Stimulated activated naive CD8-positive, alpha-beta T cell treated with anti-CD3 and anti-CD28 coated beads, Interleukin-15, amount 100 ng/mL, for 72 hours (primary cell): Measurements from ENCODE around the gene ARMC2.
A peak's percentile ranks its signal among the peaks of the same experiment; 100 is the strongest.
"Not testable (repeated sequence)": the region's sequence is repeated elsewhere in the genome, so short reads cannot be mapped to it uniquely, and the experiment has no call there.

Source experiments
- ATAC-seq: fragments of 150-1000 bp; cut with Tn5 transposase; 2 replicates; pipeline ENCODE4 v1.10.0; 2021; ENCODE audit warnings: mild to moderate bottlenecking, moderate library complexity
- DNase-seq, 2 donors: peaks; one replicate each; pipeline ENCODE4 v3.0.0; 2021 to 2022
- H3K27ac Mint-ChIP-seq, 2 donors: one replicate each; pipeline ENCODE4 v1.8.0; 2022; ENCODE audit warnings: mild to moderate bottlenecking in 2 of 2, mixed read lengths in 2 of 2, moderate library complexity in 2 of 2
- H3K27me3 Mint-ChIP-seq: one replicate; pipeline ENCODE4 v1.8.0; 2022; ENCODE audit warnings: mixed read lengths
- H3K4me1 Mint-ChIP-seq: one replicate; pipeline ENCODE4 v1.8.0; 2022; ENCODE audit warnings: mild to moderate bottlenecking, mixed read lengths
- H3K4me3 Mint-ChIP-seq, 2 donors: one replicate each; pipeline ENCODE4 v1.8.0; 2022; ENCODE audit warnings: mild to moderate bottlenecking in 2 of 2, mixed read lengths in 2 of 2, moderate library complexity in 1 of 2
- H3K9me3 Mint-ChIP-seq, 2 donors: one replicate each; pipeline ENCODE4 v1.8.0; 2022; ENCODE audit warnings: mixed read lengths in 2 of 2

Gene ARMC2

DNA sequence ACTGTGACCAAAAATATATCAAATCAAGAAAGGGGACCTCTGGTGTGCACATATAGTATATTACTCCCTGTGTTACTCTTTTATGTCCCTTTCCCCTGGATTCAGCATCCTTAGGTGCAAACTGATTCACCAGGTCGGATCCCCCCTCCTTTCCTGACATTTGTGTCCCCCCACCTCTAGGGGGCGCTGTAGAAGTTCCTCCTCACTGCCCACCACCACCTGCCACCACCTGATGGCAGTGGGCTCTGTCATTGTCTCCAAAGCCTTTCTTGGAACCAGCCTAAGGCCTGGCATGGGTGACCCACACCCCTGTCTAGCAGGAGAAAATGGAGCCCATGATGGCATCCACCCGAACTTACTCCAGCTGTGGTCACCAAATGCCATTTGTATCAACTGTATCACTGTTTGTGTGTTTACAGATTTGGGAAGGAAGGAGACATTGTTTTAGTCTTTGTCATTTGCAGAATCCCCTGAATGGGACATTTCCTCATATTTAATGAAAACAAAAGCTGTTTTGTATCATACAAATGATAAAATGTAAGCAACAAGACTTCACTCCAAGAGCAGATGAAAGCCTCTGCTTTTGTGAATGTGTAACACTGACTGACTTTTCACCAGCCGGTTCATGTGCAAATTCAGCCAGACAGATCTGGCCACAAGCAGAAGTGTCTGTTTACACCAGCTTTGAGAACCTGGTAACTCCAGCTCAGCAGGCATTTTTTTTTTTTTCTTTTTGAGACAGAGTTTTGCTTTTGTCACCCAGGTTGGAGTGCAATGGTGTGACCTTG lies 66.2 kb downstream of the ARMC2 start:
- no peak overlapping the region for H3K4me3 Mint-ChIP-seq
- peaks cover 11% of the 10 kb centered on the region for H3K27me3 Mint-ChIP-seq
- ATAC-seq (peak; percentile 53), DNase-seq (peak; percentile 36 to 51)
- no peak overlapping the region for H3K27ac Mint-ChIP-seq
- H3K9me3 Mint-ChIP-seq: no peaks in the 10 kb centered on the region
- H3K4me1 Mint-ChIP-seq: peaks cover 4% of the 10 kb centered on the region

DNA sequence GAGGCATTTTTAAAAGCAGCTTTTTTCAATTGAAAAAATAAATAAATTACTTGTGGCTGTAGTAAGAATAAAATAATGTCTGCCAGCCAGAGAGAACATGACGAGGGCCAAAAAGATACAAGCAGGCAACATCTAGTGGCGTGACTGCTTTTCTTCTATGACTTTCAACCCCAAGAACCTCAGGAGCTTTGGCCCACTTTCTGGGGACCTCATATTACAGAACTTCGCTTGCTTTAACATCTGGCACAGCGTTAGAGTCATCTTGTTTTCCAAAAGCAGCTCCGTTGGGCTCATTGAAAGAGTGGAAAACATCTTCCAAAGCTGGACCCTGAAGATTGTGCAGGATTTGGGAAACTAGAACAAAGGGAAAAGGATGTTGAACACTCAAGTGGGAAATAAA lies 67.0 kb downstream of the ARMC2 start:
- ATAC-seq (no peak), DNase-seq (no peak)
- Mint-ChIP-seq H3K27me3 (peaks cover 6% of the 10 kb centered on the region), H3K9me3 (no peaks in the 10 kb centered on the region), H3K4me3 (no peak overlapping the region), H3K4me1 (peaks cover 4% of the 10 kb centered on the region), H3K27ac (peak overlapping the region in 1 of 2 donors; percentile 12)

DNA sequence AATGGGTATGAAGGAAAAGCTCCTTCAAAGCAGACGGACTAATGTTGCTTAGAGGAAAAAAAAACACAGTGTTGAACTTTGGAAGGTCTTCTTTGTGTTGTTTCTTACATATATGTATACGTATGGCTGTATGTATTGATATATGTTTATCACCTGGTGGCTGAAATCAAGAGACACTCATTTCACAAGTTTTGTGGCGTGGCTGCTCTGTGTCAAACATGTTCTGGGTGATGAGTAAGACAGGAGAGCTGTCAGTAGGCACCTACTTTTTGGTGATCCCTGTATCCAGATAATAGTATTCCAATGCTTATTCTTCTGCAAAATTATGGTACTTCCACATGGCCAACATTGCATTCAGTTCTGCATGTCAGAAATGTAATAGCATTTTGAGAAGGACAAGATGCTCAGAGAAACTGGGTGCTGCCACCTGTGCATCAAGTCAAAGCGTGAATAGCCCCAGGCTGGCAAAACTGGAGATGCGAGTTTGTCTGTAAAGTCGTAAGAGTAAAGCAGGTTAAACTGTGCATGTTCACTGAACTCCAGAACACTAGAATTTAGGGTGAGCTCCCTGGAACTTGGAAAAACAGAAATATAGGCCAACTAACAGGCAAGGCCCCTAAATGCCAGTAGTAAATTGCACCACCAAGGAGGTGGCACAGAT lies 67.9 kb downstream of the ARMC2 start:
- Mint-ChIP-seq H3K27ac (no peak overlapping the region), H3K9me3 (no peaks in the 10 kb centered on the region), H3K4me3 (no peak overlapping the region), H3K27me3 (peaks cover 6% of the 10 kb centered on the region), H3K4me1 (peaks cover 13% of the 10 kb centered on the region)
- ATAC-seq (peak; percentile 86), DNase-seq (no peak)

DNA sequence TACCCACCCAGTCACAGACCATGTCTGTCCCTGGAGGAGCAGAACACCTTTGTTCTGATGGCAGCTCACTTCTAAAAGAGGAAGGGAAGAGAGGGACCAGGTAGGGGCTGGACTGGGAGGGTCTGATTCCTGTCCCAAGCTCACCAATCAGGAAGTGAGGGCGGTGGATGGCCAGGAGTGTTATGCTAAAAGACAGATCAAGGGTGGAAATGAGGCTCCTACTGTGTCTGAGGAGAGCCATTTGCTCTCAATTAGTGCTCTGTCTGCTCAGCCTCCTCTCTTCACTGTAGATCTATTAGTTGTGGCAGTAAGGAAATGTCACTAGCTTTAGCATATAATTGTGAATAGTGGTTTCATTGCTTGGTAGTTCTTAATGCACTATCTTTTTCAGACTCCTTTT lies 72.5 kb downstream of the ARMC2 start:
- ATAC-seq (no peak), DNase-seq (no peak)
- peaks cover 6% of the 10 kb centered on the region for H3K27me3 Mint-ChIP-seq
- H3K4me3 Mint-ChIP-seq: no peak overlapping the region
- peaks cover 5 to 22% of the 10 kb centered on the region in 2 donors for H3K9me3 Mint-ChIP-seq
- H3K27ac Mint-ChIP-seq: peak overlapping the region; percentile 42 to 64
- peaks cover 44% of the 10 kb centered on the region for H3K4me1 Mint-ChIP-seq

DNA sequence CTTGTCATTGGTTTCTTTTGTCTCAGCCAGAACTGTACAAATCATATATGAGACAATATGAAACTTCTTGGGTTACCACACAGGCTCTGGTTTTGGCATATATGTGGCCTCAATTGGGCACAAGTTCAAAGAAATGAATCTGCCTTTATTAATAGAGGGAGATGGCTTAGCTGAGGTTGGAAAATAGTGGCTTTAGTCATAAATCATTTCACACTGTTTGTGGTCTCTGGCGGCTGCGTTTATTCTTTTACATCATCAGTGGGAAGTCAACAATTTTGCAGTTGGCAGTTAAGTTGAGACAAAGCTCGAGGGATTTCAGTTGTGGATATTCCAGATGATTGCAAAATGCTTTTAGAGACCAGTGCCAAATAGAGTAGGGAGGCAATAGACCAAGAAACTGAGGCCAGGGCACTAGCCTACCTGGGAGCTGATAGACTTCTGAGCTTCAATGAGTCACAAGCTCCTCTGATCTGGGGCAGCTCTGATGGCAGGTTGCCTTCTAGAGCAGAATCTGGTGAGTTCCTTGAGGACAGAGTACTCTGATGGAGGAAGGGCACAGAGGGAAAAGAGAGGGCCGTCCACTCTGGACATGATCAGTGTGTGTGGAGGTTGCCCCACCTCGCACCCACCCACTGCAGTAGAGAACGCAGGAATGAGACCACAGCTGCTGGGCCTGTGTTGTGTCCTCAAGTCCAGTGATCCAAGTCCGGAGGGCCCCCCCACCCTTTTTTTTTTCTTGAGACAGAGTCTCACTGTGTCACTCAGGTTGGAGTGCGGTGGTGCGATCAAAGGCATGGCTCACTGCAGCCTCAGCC lies 73.5 kb downstream of the ARMC2 start:
- H3K9me3 Mint-ChIP-seq: peaks cover 5 to 23% of the 10 kb centered on the region in 2 donors
- H3K4me3 Mint-ChIP-seq: peak overlapping the region; percentile 30 to 37
- peak; percentile 54 to 74 for DNase-seq
- H3K27me3 Mint-ChIP-seq: peaks cover 6% of the 10 kb centered on the region
- peaks cover 51% of the 10 kb centered on the region for H3K4me1 Mint-ChIP-seq
- peak; percentile 98 for ATAC-seq
- peak overlapping the region; percentile 81 to 93 for H3K27ac Mint-ChIP-seq

DNA sequence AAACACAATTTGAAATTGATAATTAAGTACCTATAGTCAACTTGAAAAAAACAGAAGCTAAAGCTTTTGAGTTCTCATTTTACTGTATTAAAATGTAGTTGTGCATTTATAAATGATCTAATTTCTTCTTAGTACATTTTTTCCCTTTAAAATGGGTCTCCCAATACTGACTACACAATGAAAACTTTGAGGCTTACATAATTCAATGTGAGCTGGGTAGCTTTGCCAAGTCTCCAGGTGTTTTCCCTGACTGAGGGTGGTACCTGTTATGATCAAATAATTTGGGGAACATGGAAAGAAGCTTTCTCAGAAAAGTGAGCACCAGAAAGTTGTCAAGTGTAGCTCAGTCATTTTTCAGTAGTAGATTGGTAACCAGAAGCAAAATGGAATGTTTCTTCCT lies 74.3 kb downstream of the ARMC2 start:
- DNase-seq (no peak), ATAC-seq (no peak)
- peaks cover 51% of the 10 kb centered on the region for H3K4me1 Mint-ChIP-seq
- peaks cover 5 to 23% of the 10 kb centered on the region in 2 donors for H3K9me3 Mint-ChIP-seq
- no peaks in the 10 kb centered on the region for H3K27me3 Mint-ChIP-seq
- H3K4me3 Mint-ChIP-seq: no peak overlapping the region
- H3K27ac Mint-ChIP-seq: no peak overlapping the region

DNA sequence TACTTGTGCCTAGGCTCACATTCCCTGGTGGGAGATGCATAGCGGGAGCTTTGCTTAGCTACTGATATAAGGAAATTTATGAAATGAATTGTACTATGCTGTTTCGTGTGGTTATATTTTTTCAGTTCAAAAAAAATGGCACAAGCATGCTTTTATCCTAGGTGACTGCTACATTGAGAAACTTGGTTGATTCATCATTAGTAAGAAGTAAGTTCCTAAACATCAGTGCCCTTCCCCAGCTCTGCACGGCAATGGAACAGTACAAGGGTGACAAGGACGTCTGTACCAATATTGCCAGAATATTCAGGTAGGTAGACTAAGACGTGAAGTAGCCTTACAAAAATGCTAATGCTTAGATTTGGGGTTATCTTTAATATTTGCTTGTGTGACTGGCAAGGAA lies 79.7 kb downstream of the ARMC2 start:
- no peak overlapping the region for H3K4me3 Mint-ChIP-seq
- DNase-seq: no peak
- H3K9me3 Mint-ChIP-seq: peaks cover 5 to 28% of the 10 kb centered on the region in 2 donors
- ATAC-seq: no peak
- H3K4me1 Mint-ChIP-seq: peaks cover 31% of the 10 kb centered on the region
- no peaks in the 10 kb centered on the region for H3K27me3 Mint-ChIP-seq
- H3K27ac Mint-ChIP-seq: no peak overlapping the region

DNA sequence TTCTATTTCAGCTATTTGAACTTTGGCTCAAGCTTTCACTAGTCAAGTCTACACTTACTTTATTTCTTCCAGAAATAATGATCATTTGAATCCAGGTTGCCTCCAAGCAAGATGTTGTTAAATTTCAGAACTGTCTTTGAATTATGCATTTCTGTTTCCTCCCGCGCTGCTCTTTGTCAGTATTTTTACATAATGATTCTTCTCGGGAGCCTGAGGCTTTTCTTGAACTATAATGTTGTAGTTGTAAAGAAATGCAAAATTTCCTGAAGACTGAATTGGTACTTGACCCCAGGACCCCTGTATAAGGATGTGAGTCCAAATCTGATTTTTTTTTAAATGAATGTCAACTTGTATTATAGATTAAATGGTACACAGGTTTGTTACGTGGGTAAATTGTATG lies 80.4 kb downstream of the ARMC2 start:
- ATAC-seq: no peak
- DNase-seq: no peak
- no peaks in the 10 kb centered on the region for H3K27me3 Mint-ChIP-seq
- no peak overlapping the region for H3K27ac Mint-ChIP-seq
- H3K4me3 Mint-ChIP-seq: no peak overlapping the region
- H3K9me3 Mint-ChIP-seq: peaks cover 5 to 28% of the 10 kb centered on the region in 2 donors
- H3K4me1 Mint-ChIP-seq: peaks cover 28% of the 10 kb centered on the region

DNA sequence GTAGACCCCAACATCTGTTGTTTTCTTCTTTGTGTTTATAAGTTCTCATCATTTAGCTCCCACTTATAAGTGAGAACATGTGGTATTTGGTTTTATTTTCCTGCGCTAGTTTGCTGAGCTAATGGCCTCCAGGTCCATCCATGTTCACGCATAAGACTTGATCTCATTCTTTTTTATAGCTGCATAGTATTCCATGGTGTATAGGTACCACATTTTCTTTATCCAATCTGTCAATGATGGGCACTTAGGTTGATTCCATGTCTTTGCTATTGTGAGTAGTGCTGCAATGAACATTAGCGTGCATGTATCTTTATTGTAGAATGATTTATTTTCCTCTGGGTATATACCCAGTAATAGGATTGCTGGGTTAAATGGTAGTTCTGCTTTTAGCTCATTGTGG lies 82.9 kb downstream of the ARMC2 start:
- DNase-seq, H3K4me1 Mint-ChIP-seq, ATAC-seq, H3K27ac Mint-ChIP-seq, H3K4me3 Mint-ChIP-seq, H3K9me3 Mint-ChIP-seq, H3K27me3 Mint-ChIP-seq: not testable (repeated sequence)

DNA sequence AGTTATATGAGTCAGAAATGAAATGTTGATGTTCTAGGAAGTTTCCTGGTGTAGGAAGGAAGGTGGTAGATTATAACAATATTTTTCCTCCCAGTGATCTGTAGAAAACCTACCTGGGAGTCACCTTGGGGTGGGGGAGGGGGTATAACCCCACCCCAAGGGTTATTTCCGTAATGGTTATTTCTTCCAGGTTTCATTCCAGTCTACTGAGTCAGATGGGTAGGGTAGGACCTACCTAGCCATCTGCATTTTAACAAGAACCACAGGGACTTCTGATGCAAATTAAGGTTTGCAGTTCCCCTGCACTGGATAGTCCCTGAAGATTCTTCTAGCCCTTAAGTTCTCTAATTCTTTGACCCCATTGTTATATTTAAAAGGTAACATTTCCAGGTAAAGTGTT lies 88.9 kb downstream of the ARMC2 start:
- ATAC-seq (no peak), DNase-seq (no peak)
- H3K4me1 Mint-ChIP-seq: peaks cover 15% of the 10 kb centered on the region
- peaks cover 0 to 8% of the 10 kb centered on the region in 2 donors for H3K9me3 Mint-ChIP-seq
- H3K27ac Mint-ChIP-seq: no peak overlapping the region
- no peak overlapping the region for H3K4me3 Mint-ChIP-seq
- H3K27me3 Mint-ChIP-seq: no peaks in the 10 kb centered on the region

DNA sequence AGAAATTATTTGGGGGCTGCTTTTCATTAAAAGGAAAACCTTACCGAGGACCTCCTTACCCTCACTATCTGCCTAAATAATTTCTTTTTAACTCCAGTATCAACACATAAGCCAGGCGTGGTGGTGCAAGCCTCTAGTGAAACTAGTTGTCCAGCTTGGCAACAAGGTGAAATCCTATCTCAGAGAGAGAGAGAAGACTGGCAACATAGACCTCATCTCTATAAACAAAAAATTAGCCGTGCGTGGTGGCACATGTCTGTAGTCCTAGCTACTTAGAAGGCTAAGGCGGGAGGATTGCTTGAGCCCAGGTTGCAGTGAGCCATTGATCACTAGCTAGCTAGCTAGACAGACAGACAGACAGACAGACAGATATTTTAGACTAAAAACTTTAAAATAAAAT lies 92.5 kb downstream of the ARMC2 start:
- no peak for DNase-seq
- Mint-ChIP-seq H3K4me1 (peaks cover 37% of the 10 kb centered on the region), H3K9me3 (peaks cover 0 to 7% of the 10 kb centered on the region in 2 donors), H3K4me3 (no peak overlapping the region), H3K27me3 (no peaks in the 10 kb centered on the region), H3K27ac (no peak overlapping the region)
- no peak for ATAC-seq

DNA sequence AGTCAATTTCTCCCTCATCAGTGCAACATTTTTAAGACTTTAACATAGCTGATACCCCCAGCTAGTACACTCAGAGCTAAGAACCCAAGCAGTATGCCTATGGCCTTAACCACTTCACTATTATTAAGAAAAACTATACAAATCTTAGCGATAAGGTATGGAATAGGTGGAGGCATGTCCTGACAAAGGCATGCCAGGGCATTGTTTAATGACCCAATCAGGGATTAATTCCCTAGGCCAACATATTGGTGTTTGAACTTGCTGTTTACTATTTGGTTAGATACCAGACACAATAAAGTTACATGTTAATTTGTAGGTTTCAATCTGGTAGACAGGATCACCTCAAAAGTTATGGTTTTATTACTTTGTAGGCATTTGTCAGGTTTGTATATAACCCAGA lies 93.1 kb downstream of the ARMC2 start:
- H3K4me3 Mint-ChIP-seq: no peak overlapping the region
- H3K4me1 Mint-ChIP-seq: peaks cover 41% of the 10 kb centered on the region

DNA sequence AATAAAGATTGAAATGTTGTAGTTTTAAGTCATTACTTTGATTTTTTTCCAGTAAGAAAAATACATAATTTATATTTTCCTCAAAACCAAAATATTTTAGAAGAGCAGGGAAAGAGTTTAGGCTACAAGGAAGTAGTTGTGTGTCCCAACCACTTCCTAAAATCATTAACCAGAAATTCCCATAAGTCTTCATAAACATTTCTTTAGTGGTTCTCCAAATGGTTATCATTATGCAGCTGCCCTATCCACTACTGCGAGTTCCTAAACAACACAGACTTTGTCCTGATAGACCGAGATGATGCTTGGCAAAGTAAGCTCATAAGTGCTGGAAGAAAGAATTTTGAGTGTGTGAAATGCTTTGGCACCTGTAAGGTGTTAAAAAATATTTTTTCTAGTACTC lies 93.6 kb downstream of the ARMC2 start:
- Mint-ChIP-seq H3K27me3 (no peaks in the 10 kb centered on the region), H3K9me3 (peaks cover 0 to 7% of the 10 kb centered on the region in 2 donors), H3K4me1 (peaks cover 44% of the 10 kb centered on the region), H3K4me3 (no peak overlapping the region), H3K27ac (no peak overlapping the region)
- DNase-seq: no peak
- no peak for ATAC-seq

More for the DNA sequence above, 93.1 kb downstream of the ARMC2 start:
- H3K27ac Mint-ChIP-seq: no peak overlapping the region
- no peaks in the 10 kb centered on the region for H3K27me3 Mint-ChIP-seq
- DNase-seq: no peak
- no peak for ATAC-seq
- H3K9me3 Mint-ChIP-seq: peaks cover 0 to 7% of the 10 kb centered on the region in 2 donors

DNA sequence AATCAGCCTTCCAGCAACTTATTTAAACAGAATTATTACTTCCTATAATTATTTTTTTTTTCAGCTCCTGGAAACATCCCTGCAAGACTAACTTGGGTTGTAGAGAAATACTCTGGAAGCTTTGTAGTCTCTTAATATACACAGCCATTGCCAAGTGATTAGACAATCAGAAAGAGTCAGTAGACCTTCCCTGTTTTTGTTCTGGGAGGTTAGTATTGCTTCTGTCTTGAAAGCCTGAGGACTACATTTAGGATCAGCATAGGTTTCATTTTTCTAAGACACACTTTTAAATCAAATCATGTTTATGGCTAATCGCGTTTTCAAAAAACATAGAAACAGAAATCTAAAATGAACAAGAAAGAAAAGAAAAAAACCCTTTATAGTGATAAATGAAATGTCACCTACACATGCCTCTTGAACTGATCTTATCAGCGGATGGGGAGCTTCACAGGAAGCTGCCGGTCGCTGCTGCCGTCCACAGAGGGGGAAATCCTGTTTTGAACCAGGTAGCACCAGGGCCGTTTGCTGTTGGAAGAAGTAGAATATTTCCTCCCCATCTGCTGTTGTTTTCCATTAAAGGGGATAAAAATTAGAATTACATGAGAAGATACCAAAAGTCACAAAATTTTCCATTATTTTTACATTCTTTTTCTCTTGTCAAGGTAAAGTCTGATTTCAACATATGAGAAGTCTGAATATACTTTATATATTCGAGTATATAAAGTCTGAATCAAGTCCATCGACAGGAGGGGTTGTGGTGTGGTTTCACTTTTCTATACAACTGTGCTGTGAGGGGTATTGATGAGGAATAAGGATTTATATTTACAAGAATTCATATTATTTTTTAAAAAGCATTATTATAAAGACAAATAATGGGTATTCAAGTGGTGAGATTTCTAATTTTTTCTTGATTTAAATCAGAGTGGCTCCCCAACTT lies 94.6 kb downstream of the ARMC2 start:
- Mint-ChIP-seq H3K9me3 (peaks cover 0 to 7% of the 10 kb centered on the region in 2 donors), H3K27ac (peak overlapping the region in 1 of 2 donors; percentile 83), H3K27me3 (no peaks in the 10 kb centered on the region), H3K4me3 (peak overlapping the region; percentile 67 to 78), H3K4me1 (peaks cover 49% of the 10 kb centered on the region)
- DNase-seq (peak; percentile 29 to 30), ATAC-seq (peak; percentile 87)

DNA sequence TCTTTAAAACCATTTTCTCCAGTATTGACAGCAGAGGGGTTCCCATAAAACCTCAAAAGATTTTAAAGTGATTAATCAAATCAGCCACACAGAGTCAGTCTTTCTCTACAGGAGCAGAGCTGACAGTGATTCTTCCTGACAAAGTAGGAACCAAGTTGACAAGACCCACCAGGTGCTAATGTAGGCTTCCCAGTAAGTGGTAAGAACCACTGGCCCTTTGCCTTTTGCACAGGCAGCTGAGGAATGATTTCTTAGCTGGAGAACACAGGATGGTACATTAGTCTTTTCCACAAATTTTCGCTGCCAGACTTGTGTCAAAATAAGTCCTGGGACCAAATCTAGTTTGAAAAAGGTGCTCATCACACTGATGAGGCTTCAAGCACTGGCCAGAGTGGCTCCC lies 95.8 kb downstream of the ARMC2 start:
- ATAC-seq: no peak

More for the DNA sequence above, 95.8 kb downstream of the ARMC2 start:
- DNase-seq: no peak
- no peak overlapping the region for H3K4me3 Mint-ChIP-seq
- peaks cover 49% of the 10 kb centered on the region for H3K4me1 Mint-ChIP-seq
- no peaks in the 10 kb centered on the region for H3K27me3 Mint-ChIP-seq
- H3K27ac Mint-ChIP-seq: no peak overlapping the region
- peaks cover 0 to 6% of the 10 kb centered on the region in 2 donors for H3K9me3 Mint-ChIP-seq
